Measurements from ENCODE around the gene DNM1L. TPM values are rescaled to one million over a fixed set of nuclear protein-coding genes. Genes with fewer than 3 reads are reported as not detected.

Gene DNM1L
- total RNA-seq, 2 donors from 2014 or later: 27.2 to 35.9 TPM

- Histone ChIP-seq H3K4me1 (peaks cover 21% of the 10 kb centered on the region), H3K4me3 (peak overlapping the region; percentile 86 to 98), H3K27me3 (no peaks in the 10 kb centered on the region), H3K36me3 (replicated peaks in 1 of 2; ENCODE audit: insufficient read depth in 1 of 2, low read depth in 2 of 2) (peaks cover 0 to 12% of the 10 kb centered on the region in 2 donors), H3K9me3 (no peaks in the 10 kb centered on the region), H3K27ac (peak overlapping the region; percentile 46 to 92 (median 77))
- intact Hi-C loops (cut with DNase I): loop anchor here (5.0 kb wide), 1 partner anchor 162 kb away; no protein-coding TSS in a partner anchor
- DNase-seq: peak; percentile 64 to 74 (median 69)
- peak; percentile 47 for ATAC-seq
- 0% methylated on average over 5 to 40 of the region's 40 CpGs for WGBS, 2 donors
- no peak for TF ChIP-seq POLR2A (IDR thresholded peaks at IDR 0.05)
- TF ChIP-seq CTCF (IDR thresholded peaks at IDR 0.05): peak; percentile 18 to 59 (median 49)
These were observed 76.1 kb downstream of the DNM1L start for GRCh38 chr12:32755051-32755653.

- Histone ChIP-seq H3K4me1 (peaks cover 21% of the 10 kb centered on the region), H3K9me3 (no peaks in the 10 kb centered on the region), H3K27ac (peak within 1 kb of the TSS; percentile 65 to 92 (median 80)), H3K4me3 (peak within 1 kb of the TSS; percentile 86 to 98), H3K36me3 (replicated peaks in 1 of 2; ENCODE audit: insufficient read depth in 1 of 2, low read depth in 2 of 2) (peaks cover 0 to 6% of the 10 kb centered on the region in 2 donors), H3K27me3 (no peaks in the 10 kb centered on the region)
- intact Hi-C loops (cut with DNase I): loop anchor here (5.0 kb wide), 1 partner anchor 161 kb away; no protein-coding TSS in a partner anchor
- DNase-seq (peak; percentile 95 to 98 (median 98)), ATAC-seq (peak; percentile 99)
- TF ChIP-seq CTCF (IDR thresholded peaks at IDR 0.05) (peak; percentile 54 to 96 (median 91)), POLR2A (IDR thresholded peaks at IDR 0.05) (peak; percentile 39 to 88 (median 82))
- 0 to 1% methylated on average over 21 to 39 of the region's 39 CpGs for WGBS, 2 donors
These were observed 76.8 kb downstream of the DNM1L start, which contains the start of gene YARS2 for GRCh38 chr12:32755654-32756475. Gene YARS2, minus strand, starts transcription at chr12:32755897. Its CDS starts 23 bp downstream, at chr12:32755874.

- no peaks in the 10 kb centered on the region for H3K9me3 ChIP-seq
- no peak for TF ChIP-seq POLR2A (IDR thresholded peaks at IDR 0.05)
- TF ChIP-seq CTCF (IDR thresholded peaks at IDR 0.05): no peak
- DNase-seq (no peak), ATAC-seq (no peak)
- no peak overlapping the region for H3K27ac ChIP-seq
- 32 to 34% methylated on average over 8 of the region's 8 CpGs for WGBS, 2 donors
- intact Hi-C loops (cut with DNase I): loop anchor here (5.0 kb wide), 1 partner anchor 161 kb away; no protein-coding TSS in a partner anchor
- H3K4me1 ChIP-seq: peaks cover 21% of the 10 kb centered on the region
- H3K4me3 ChIP-seq: no peak overlapping the region
- peaks cover 0 to 3% of the 10 kb centered on the region in 2 donors for H3K36me3 ChIP-seq (replicated peaks in 1 of 2; ENCODE audit: insufficient read depth in 1 of 2, low read depth in 2 of 2)
- H3K27me3 ChIP-seq: no peaks in the 10 kb centered on the region
These were observed 77.5 kb downstream of the DNM1L start for GRCh38 chr12:32756476-32757066.

GRCh38 chr12:32757157-32757556 is 78.1 kb downstream of the DNM1L start:
- no peak for ATAC-seq
- no peak for TF ChIP-seq CTCF (IDR thresholded peaks at IDR 0.05)
- intact Hi-C loops (cut with DNase I): loop anchor here (5.0 kb wide), 1 partner anchor 160 kb away; no protein-coding TSS in a partner anchor

More at GRCh38 chr12:32757157-32757556, 78.1 kb downstream of the DNM1L start:
- H3K36me3 ChIP-seq (replicated peaks in 1 of 2; ENCODE audit: insufficient read depth in 1 of 2, low read depth in 2 of 2): no peaks in the 10 kb centered on the region
- whole genome bisulfite sequencing, 2 donors: 57 to 58% methylated on average over 3 of the region's 3 CpGs
- no peaks in the 10 kb centered on the region for H3K9me3 ChIP-seq
- no peaks in the 10 kb centered on the region for H3K27me3 ChIP-seq
- H3K4me1 ChIP-seq: peaks cover 21% of the 10 kb centered on the region
- DNase-seq: no peak
- H3K27ac ChIP-seq: no peak overlapping the region
- H3K4me3 ChIP-seq: no peak overlapping the region

All from body of pancreas (tissue), 4 donors.